Fibroblast of skin of right quadriceps (primary cell): ENCODE results near the gene NUAK1.
A peak's percentile ranks its signal among the peaks of the same experiment; 100 is the strongest.

ENCODE experiments used
- DNase-seq: peaks from one replicate; pipeline ENCODE4 v3.0.0-alpha.2; 2013

The NUAK1 gene

DNA sequence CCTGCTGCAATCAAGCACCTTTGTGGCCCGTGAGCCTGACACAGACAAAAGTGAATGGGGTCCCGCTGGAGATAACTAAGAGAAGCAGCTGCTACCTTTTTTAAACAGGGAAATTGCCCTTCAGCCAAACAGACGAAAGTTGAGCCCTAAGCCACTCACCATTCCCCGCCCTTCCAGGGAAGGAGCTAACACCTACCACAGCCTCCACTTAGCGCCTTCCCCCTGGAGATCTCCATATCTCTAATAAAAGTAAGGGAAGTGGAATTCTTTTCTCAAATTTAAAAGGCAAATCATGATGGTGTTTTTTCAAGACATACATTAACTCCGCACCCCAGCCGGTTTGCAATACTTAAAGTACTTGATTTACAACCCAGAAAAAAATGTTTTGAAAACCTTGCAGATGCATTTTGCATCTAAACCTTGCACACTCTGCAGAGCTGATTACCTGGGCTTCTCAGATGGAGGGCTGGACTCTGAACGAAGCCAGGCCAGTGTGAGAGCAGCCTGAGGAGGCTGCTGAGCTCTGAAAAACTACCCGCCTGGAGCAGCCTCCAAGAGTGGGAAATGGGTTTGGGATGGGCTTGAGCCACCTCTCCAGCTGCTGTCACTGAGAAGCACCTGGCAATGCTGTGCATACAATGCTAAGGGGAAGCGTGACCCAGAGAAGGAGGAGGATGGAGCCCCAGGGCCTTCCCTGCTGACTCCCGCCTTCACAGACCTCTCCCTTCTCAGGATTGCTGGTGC, 10.0 kb downstream of the NUAK1 start:
- no peak for DNase-seq

DNA sequence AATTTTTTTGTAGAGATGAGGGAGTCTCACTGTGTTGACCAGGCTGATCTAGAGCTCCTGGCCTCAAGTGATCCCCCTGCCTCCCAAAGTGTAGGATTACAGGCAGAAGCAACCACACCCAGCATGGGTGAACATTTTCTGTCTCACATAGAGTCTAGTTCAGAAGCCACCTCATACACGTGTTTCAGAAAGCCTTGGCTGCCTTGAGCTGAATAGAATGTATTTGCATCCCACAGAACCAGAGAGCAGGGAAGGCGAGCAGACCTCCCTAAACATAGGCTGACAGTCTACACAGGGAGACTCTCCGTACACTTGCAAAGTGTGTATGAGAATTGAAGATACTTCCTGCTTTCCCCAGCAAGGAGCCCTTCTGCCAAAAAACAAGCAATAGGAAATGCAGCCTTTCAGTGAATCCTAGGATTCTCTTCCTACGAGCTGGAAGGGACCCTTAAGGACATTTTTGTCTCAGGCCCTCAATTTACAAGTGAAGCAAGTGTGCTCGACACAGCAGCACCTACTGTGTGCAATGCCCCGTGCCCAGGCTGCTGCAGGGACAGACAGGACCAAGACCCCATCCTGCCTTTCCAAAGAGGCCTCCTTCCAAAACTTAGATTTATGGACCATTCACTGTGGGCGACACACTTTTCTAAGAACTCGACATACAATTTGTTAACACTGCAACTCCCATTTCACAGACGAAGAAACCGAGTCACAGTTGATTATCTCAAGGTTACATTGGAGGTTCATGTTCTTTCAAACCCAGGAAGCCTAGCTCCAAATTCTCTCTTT, 11.2 kb downstream of the NUAK1 start:
- peak; percentile 62 for DNase-seq

DNA sequence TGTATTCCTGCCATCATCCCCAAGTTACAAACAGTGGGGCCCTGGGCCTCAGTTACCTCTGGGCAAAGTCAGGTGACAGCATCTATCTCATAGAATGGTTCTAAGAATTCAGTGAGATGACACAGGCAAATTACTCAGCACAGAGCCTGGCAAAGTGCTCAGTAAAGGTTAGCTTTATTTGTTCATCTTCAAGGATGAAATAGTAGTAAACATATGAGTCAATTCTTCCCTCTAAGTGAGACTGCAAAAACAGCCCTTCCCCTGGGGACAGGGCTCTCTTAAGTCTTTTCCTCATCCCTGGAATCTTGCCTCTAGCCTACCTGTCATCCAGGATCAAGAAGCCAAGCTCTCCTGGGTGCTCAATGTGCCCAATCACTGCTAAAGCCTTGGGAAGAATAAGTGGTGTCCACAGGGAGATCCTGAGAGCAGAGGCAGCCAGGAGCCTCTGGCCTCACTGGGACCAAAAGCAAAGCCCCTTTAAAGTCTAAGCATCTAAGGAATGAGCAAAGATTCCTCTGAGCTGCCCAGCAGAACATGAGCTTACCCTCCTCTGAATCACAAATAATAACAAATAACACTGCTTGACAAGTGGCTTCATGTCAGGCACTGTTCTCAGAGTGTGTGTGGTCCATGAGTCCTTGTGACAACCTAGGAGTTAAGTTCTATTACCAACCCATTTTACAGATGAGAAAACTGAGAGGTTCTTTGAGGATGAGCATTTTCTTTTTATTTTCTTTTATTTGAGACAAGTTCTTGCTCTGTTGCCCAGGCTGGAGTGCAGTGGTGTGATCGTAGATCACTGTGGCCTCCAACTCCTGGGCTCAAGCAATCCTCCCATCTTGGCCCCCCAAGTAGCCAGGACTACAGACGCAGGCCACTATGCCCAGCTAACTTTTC, 12.1 kb downstream of the NUAK1 start:
- peak; percentile 68 for DNase-seq

DNA sequence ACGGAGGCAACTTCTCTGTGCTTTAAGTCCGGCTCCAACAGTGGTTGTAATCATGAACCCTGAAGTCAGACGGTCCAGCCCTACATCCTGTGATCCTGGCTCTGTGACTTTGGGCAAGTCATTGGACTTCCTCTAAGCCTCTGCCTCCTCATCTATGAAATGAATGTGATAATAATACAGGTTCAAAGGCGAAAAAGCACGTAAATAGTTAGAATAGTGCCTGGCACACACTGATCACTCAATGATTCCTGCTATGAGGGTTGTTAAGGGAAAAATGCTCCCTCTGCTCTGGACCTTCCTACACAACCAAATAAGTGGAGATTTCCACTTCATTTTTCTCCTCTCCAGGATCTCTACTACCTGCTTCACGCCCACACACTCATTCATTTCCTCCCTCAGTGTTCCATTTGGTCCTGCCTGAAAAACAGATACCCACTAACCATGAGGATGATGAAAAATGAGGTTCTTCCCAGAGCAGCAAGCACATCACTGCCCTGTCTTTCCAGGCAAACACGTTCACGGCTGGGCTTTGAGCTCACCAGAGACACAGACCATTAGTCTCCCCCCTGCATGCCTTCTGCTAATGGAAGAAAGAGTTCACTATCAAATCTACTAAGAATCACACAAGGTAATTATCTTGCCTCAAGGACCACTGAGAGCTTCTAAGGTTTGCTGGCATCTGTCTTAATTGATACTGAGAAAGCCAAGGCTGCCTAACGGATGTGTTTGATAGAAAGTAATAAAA, 13.2 kb downstream of the NUAK1 start:
- no peak for DNase-seq

DNA sequence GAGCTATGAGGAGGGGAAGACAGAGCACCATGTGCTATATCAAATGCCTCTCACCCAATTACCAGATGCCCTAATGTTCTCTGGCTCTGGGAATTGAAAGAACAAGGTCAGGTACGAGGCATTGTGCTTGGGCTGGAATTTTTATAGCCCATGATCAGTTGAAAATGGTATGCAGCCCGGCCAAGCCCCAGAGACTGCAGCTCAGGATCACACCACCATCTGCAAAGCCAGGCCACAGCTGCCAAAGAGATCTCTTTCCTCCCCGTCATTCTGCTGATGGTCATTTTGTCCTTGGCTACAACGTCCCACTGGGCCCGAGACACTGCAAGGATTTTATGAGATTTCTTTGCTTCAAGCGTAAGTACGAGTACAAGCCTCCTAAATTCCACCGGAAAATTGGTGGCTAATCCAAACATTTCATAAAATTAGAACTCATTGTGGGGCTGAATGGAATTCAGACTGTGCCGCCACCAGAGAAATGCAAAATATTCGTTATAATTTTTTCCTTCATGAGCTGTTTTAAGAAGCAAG, 15.1 kb downstream of the NUAK1 start:
- DNase-seq, result peak; percentile 71

DNA sequence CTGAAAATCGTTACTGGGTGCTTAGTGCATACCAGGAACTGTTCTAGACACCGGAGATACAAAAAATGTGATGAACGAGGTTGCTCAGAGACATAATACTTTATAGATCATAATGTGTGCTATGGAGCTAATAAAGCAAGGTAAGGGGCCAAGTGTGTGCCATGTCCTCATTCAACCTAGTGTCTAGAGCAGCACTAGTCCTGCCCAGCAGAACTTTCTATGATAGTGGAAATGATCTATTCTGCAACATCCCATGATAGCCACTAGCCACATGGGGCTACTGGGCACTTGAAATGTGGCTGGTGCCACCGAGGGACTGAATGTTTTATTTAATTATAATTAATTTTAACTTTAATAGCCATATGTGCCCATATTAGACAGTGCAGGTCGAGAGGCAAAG, 15.6 kb downstream of the NUAK1 start:
- DNase-seq, result no peak

DNA sequence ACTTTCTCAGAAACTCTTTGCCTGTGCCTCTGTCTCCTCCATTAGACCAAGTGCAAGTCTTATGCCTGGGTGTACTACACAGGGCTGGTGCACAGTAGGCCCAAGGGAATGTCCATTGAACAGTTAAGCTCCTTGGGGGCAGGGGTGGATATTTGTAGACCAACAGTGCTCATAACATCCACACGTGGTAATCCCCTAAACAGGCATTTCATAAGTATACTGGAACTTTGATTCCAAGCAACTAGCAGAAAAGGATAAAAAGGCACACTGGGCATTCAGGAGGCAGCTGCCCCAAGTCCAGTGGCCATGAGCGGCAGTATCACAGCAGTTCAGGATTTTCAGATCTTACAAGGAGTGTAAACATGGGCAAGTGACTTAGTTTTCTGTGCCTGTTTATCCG, 16.8 kb downstream of the NUAK1 start:
- DNase-seq, result no peak

DNA sequence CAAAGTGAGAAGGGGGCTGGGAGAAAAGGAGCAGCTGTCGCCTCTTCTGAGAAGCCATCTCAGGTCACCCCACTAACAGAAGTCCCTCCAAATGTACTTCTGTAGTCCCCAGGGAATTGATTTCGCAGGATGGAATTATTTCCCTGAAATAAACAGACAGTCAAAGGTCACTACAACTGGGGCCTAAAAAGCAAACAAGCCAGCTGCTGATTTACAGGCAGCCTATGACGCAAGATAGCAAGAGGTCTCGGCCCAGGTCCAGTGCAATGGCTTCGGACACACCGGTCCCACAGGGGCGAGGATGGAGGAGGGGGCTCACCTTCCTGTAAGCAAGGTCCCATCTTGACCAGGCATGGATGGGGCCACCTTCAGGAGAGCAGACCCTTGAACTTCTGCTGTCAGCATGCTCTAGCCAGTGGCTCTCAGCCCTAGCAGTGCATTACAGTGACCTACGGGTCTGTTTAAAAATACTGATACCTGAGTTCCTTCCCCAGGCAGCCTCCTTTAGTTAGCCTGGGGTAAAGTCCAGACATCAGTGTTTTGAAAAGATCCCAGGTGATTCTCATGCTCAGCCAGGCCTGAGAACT, 18.1 kb downstream of the NUAK1 start:
- DNase-seq, result no peak

DNA sequence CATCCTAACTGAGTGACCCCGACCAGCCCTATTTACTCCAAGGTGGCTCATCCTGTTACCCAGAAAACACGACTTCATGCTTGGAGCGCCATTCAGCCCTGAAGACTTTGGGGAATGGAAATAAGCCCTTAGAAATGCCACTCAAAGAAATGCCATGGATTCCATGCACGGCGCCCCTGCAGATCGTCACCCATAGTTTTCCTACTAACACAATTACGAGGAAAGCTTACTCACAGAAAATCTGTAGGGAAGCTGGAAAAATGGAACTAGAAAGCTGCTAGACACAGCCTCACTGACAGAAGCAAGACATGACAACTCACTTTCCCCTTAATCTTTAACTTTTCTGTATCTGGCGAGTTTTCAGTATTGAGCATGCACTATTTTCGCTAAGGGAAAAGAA, 19.5 kb downstream of the NUAK1 start:
- DNase-seq, result no peak

DNA sequence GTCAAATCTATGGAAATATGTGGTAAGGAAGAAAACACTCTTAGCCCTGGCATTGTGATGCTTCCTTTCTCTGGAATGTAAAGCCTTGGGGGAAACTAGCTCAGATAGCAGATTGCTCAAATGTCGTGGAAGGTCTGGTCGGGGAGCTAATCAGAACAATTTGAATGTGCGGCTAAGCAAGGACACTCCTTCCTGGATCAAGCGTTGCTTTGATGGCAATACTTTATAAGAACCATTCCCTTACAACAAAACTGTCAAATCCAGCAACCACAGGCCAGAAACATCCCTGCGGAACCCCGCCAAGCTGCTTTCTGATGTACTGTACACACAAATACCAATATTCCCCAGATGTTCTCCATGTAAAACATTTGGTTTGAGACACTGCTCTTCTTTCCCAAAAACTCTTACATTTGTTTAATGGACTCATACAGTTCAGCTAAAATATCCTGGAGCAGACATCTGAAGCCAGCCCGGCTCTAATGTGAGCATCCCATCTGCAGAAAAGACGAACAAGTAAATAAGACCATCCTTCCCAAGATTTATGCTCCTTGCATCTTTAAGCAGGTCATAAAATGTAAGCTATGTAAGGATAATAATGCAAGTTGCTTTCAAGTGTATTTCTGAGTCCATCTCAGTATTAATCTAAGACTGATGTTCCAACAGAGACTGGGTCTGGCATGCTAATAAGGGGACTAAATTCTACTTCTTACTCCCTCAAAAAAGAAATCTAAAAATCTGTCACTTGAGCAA, 20.2 kb downstream of the NUAK1 start:
- peak; percentile 77 for DNase-seq

DNA sequence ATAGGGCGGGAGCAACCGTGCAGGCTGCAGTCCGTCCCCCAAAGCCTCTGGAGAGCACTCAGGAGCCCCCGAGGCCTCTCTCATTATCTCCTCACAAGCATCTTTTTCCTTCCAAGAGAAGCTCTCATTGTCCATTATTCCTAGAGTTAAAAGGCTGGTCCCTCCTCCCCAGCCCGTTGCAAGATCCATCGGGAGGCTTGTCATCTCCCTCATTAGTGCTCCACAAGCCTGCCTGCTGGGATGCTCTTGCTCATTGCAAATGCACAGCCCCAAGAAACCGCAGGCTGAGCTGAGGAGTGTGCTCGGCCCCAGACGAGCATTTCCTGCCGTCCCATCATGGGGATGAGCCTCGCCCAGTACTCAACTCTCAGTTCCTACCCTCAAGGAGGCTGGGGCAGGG, 23.3 kb downstream of the NUAK1 start:
- peak; percentile 56 for DNase-seq

DNA sequence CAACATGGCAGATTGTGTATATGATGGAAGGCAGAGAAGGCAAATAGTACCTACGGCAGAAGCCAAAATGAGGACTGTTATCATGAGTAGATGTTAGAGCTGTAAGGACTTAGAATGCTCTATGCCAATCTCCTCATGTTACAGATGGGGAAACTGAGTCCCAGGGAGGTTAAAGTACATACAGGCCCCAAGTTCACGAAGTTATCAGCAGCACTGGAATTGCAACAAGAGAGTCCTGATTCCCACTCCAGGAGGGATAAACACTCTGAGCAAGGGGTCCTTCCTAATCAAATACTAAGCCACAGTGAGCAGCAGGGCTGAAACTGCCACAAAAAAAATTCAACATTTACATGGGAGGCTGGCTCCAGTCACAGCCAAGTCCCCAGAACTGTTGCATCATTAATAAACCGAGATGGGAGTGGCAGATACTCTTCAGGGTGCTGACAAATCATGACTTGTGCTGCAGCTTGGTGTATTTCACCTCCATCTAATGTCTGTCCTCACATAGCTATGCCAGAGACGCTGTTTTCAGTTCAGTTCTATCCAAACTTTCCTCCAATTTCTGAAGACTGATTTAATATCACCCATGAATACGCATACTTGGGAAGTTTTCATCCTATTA, 24.2 kb downstream of the NUAK1 start:
- peak; percentile 58 for DNase-seq

DNA sequence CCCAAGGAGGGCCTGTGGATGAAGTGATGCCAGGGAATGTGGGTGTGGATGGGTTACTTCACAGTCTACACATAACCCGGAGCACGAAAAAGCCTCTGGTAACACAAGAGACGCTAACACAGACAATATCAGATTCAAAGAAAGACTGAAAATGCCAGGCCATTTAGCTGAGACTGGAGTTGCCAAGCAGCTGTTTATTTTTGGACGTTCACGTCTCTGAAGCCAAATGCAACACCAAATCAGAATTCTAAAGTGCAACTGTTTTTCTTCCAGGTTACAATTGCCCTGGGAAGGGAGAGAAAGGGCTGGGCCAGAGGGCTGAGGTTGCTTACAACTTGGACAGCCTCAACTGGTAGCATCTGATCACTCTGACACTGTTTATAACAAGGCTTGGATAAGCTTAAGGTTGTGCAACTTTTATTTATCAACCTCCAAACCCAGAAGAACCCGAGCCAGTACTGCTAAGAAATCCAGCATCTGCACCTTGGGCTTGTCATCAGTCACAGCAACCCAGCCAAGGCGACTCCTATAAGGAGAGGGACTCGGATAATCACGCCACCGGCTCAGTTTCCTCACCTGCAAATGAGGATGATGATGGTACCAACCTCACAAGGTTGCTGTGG, 24.8 kb downstream of the NUAK1 start:
- DNase-seq, result no peak

DNA sequence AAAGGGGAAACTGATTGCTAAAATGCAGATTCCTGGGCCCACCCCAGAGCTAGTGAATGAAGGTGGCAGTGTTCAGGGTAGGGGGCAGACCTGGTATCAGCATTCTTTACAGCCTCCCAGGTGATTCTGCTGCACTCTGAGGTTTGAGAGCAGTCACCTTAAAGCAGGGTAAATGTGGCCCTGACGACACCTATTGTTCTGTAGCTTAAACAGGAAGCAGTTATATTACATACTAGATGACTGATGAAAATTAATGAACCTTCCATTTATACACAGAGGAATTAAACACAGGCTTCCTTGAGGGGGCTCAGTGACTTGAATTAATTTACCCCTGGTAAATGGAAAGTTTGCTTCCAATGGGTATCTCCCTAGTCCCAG, 25.3 kb downstream of the NUAK1 start:
- DNase-seq, result no peak

DNA sequence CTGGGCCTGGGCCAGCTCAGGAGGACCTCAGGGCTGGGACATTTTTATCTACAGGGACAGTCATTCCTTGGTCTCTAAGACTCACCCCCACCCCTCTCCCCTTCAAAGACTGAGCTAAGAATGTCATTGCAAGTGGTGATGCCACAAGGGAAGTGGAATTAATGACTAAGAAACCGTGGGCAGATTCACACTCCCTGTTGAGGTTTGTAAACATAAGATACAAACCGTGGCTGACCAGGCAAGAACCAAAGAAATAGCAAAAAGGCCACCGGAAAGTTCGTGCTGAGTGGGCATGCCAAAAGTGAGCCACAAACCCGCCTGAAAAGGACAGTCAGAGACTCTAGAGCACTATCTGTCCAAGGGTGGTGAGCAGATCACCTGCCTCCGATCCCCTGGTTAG, 25.7 kb downstream of the NUAK1 start:
- peak; percentile 59 for DNase-seq

DNA sequence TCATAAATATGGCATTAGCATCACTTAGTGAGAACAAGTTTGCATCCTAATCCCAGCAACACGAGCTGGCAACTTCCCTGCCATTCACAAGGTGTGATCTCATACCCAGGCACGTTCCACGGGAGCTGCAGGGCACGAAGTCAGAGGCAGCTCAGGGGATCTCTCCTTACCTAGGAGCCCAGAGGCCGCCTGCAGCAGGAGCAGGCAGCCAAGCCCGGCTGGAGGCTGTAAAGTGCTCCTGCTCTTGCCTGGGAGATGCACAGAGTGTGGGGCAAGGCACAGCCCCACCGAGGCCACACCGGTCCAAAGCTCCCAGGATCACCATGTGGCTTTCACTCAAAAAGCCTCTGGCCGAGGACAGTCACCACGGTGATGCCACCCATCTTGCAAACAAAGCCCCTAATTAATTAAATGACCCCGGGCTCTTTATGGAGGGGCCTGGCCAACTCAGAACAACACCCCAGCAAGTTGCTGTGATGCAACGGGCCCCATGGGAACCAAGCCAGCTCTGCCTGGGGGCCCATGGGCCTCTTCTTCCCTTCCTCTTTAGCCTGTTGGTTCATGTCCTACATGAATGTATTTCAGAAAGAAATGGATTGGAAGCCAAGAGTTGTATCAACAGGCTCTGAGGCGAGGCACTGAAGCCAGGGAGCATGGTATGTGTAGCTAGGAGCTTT, 26.5 kb downstream of the NUAK1 start:
- DNase-seq, result peak; percentile 26

DNA sequence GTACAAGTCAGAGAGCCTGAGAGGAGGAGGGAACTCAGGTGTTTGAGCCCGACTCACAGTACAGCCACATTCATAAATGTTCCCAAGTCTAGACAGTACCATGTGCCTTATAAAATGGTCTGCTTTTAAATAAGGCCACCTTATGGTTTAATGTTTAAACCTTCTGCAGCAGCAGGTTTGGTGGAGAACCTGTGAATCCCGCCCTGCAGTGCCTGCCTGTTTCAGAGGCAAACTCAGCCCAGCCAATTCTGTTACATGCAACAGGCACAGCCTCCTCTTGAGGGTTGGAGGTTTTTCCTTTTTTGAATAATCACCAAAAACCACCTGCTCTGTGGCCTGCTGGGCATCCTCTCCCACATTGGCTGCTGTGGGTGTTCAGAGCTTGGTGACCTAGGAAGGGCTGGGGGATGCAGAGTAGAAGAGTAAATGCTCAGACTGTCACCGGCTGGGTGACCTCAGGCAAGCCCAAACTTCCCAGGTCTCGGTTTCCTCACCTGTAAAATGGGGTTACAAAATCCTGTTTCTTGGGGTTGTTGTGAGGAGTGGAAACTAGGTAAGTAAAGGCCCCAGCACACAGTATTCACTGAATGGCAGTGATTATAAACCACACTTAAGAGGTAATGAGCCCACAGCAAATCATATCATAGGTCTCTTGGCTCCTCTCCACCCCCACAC, 28.0 kb downstream of the NUAK1 start:
- no peak for DNase-seq

DNA sequence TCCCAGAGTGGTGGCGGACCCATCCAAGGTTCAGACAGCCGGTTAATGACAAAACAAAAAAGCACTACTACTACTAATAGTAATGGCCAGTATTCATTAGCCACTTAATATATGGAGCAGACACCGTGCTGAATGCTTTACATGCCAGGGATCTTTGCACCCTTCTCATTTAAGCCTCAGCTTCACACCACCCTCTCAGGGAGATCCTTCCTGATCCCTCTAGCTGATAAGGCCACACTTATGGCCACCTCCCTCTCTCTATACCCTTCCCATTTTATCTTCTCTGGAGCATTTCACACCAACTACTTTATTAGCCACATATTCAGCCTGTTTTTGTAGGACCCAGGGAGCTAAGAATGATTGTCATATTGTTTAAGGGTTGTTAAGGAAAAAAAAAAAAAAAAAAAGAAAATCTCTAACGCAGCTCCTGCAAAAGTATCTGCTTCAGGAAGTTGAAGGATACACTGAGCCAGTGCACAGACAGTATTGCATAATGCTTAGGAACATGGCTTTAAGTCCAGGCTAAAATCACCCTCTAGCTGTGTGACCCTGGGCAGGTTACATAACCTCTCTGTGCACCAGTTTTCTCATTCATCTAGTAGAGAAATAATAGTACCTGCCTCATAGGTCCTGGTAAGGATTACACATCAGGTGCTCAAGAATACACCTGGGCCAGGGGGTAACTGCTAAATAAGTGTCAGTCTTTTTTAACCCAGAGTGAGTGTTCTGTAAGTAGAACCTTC, 29.4 kb downstream of the NUAK1 start:
- no peak for DNase-seq
